ENCODE results near the gene SORD.
"Not testable (repeated sequence)": the region's sequence is repeated elsewhere in the genome, so short reads cannot be mapped to it uniquely, and the experiment has no call there.

- TF ChIP-seq POLR2AphosphoS5 (IDR thresholded peaks at IDR 0.05; ENCODE audit: borderline replicate concordance, low read depth, low read length); EZH2 (IDR thresholded peaks at IDR 0.05): not testable (repeated sequence)
These were observed 18.3 kb upstream of the SORD start for GRCh38 chr15:45004590-45005175.

Measured in SK-N-MC (cell line).